ENCODE measurements around the gene KRTAP20-2.

- TF ChIP-seq POLR2A (IDR thresholded peaks at IDR 0.05; ENCODE audit: low read length) (no peak), GATA1 (IDR thresholded peaks at IDR 0.05; ENCODE audit: low read depth, low read length) (no peak)
These were observed 42.9 kb upstream of the KRTAP20-2 start, which contains the start of gene KRTAP6-3 for GRCh38 chr21:30592140-30592539.
